Astrocyte of the spinal cord (primary cell): ENCODE data around the gene DPYSL4.
"Not testable (repeated sequence)": the region's sequence is repeated elsewhere in the genome, so short reads cannot be mapped to it uniquely, and the experiment has no call there.

Experiments
- DNase-seq: peaks from one replicate; pipeline ENCODE4 v3.0.0; 2011; ENCODE audit warnings: low read depth, low spot score
- H3K4me3 ChIP-seq: 2 replicates; pipeline ENCODE4 v1.5.1; 2011; ENCODE audit warnings: low read depth, mild to moderate bottlenecking, low read length, moderate library complexity
- in situ Hi-C: cut with HindIII; loops from 2 replicates; pipeline ENCODE4 v1.10.0; 2017; ENCODE audit warnings: low sequenced_read_pairs
- TF ChIP-seq, protein P1 (sequence below): IDR thresholded peaks from 2 replicates; pipeline ENCODE4 v1.5.1; 2012; ENCODE audit warnings: low read depth, mild to moderate bottlenecking, low read length, inconsistent platforms

Gene DPYSL4

GRCh38 chr10:132213917-132214316 lies 27.2 kb downstream of the DPYSL4 start:
- DNase-seq, result no peak
- H3K4me3 ChIP-seq, result no peak overlapping the region
- in situ Hi-C loops, result no loop called here
- TF ChIP-seq, protein P1, sequence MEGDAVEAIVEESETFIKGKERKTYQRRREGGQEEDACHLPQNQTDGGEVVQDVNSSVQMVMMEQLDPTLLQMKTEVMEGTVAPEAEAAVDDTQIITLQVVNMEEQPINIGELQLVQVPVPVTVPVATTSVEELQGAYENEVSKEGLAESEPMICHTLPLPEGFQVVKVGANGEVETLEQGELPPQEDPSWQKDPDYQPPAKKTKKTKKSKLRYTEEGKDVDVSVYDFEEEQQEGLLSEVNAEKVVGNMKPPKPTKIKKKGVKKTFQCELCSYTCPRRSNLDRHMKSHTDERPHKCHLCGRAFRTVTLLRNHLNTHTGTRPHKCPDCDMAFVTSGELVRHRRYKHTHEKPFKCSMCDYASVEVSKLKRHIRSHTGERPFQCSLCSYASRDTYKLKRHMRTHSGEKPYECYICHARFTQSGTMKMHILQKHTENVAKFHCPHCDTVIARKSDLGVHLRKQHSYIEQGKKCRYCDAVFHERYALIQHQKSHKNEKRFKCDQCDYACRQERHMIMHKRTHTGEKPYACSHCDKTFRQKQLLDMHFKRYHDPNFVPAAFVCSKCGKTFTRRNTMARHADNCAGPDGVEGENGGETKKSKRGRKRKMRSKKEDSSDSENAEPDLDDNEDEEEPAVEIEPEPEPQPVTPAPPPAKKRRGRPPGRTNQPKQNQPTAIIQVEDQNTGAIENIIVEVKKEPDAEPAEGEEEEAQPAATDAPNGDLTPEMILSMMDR, result no peak

DNA sequence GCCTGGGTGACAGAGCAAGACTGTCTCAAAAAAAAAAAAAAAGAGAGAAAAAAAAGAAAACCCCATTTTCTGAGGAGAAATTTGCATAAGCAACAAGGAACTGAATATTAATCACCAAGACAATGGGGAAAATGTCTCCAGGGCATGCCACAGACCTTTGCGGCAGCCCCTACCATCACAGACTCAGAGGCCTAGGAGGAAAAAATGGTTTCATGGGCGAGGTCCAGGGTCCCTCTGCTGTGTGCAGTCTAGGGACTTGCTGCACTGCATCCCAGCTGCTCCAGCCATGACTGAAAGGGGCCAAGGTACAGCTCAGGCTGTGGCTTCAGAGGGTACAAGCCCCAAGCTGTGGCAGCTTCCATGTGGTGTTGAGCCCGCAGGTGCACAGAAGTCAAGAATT lies 29.7 kb downstream of the DPYSL4 start:
- DNase-seq, in situ Hi-C loops, H3K4me3 ChIP-seq: not testable (repeated sequence)

DNA sequence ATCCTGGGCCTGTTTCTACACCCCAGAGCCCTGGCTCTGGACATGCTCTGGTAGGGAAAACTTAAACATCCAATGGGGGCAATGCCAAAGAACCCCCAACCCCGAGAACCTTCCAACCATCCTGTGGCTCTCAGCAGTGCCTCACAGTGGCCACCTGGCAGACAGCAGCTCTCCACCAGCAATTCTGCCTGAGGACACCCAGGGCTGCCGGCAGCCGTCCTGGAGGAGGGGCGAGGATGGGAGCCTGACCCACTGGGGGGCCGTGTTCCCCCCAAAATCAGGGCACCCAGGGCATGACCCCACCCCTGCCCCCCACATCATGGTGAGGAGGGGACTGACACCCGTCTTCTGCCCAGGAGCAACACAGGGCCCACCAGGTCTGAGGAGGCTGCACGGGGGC lies 32.7 kb downstream of the DPYSL4 start:
- DNase-seq, result no peak
- in situ Hi-C loops, result no loop called here
- TF ChIP-seq, protein P1, result peak; percentile 17
- no peak overlapping the region for H3K4me3 ChIP-seq

GRCh38 chr10:132220061-132220460 lies 33.3 kb downstream of the DPYSL4 start:
- TF ChIP-seq, protein P1, result no peak
- no peak overlapping the region for H3K4me3 ChIP-seq
- no peak for DNase-seq
- in situ Hi-C loops, result no loop called here

- in situ Hi-C loops, result not testable (repeated sequence)
Measured at GRCh38 chr10:132220996-132221395, 34.2 kb downstream of the DPYSL4 start.

GRCh38 chr10:132222726-132223125 lies 36.0 kb downstream of the DPYSL4 start:
- DNase-seq, result no peak
- TF ChIP-seq, protein P1, result no peak
- in situ Hi-C loops, result no loop called here
- H3K4me3 ChIP-seq, result no peak overlapping the region

More at GRCh38 chr10:132220996-132221395, 34.2 kb downstream of the DPYSL4 start:
- DNase-seq, H3K4me3 ChIP-seq: not testable (repeated sequence)

DNA sequence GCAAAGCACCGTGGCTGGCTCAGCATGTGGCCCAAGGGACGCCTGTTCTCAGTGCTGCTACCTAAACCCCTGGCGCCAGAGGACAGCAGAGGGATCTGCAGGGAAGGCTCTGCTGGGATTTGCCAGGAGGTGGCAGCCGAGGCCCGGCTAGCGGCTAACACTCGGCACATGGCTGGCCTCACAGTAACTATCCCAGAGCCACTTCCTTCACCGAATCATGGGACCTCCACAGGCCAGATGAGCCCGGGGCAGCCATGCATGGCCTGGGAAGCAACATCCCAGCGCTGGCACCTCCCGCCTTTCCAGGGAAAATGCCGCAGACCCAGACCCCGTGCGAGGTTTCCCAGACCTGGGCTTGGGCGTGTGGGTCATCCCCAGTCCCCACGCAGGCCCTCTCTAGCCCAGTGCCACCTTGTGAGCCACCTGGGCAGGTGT lies 36.4 kb downstream of the DPYSL4 start:
- in situ Hi-C loops, result no loop called here
- TF ChIP-seq, protein P1, result peak; percentile 99
- DNase-seq, result peak; percentile 64
- no peak overlapping the region for H3K4me3 ChIP-seq

GRCh38 chr10:132223611-132224342 lies 37.0 kb downstream of the DPYSL4 start:
- in situ Hi-C loops, result no loop called here
- DNase-seq, result no peak
- H3K4me3 ChIP-seq, result no peak overlapping the region
- TF ChIP-seq, protein P1, result no peak
